Measurements from ENCODE around the gene HPS5.

DNA sequence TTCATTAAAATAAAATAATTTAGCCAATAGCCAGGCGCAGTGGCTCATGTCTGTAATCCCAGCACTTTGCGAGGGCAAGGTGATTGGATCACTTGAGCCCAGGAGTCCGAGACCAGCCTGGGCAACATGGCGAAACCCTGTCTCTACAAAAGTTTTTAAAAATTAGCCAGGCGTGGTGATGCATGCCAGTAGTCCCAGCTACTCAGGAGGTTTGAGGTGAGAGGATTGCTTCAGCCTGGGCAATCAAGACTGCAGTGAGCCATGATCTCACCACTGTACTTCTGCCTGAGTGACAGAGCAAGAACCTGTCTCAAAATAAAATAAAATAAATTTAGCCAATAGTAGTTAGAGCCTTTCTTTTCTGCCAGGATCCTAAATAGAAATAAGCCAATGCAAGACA, 12.2 kb downstream of the HPS5 start:
- TF ChIP-seq POLR2A (IDR thresholded peaks at IDR 0.05), result no peak
- TF ChIP-seq, protein P1, sequence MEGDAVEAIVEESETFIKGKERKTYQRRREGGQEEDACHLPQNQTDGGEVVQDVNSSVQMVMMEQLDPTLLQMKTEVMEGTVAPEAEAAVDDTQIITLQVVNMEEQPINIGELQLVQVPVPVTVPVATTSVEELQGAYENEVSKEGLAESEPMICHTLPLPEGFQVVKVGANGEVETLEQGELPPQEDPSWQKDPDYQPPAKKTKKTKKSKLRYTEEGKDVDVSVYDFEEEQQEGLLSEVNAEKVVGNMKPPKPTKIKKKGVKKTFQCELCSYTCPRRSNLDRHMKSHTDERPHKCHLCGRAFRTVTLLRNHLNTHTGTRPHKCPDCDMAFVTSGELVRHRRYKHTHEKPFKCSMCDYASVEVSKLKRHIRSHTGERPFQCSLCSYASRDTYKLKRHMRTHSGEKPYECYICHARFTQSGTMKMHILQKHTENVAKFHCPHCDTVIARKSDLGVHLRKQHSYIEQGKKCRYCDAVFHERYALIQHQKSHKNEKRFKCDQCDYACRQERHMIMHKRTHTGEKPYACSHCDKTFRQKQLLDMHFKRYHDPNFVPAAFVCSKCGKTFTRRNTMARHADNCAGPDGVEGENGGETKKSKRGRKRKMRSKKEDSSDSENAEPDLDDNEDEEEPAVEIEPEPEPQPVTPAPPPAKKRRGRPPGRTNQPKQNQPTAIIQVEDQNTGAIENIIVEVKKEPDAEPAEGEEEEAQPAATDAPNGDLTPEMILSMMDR (IDR thresholded peaks at IDR 0.05), result no peak

All from esophagus squamous epithelium (tissue), 4 donors.